NT2/D1 (cell line): ENCODE data around the gene HLA-DMB.

ENCODE experiments used
- SUZ12 ChIP-seq: IDR thresholded peaks from 2 replicates; pipeline ENCODE4 v1.6.1; 2011; ENCODE audit not compliant: insufficient read length, insufficient read depth; ENCODE audit errors: extremely low read depth
- YY1 ChIP-seq: IDR thresholded peaks from 2 replicates; pipeline ENCODE4 v1.6.1; 2011; ENCODE audit not compliant: insufficient read length, insufficient read depth
- ZNF274 ChIP-seq: IDR thresholded peaks from 2 replicates; pipeline ENCODE4 v1.6.1; 2011; ENCODE audit warnings: mild to moderate bottlenecking, low read depth, low read length

DNA sequence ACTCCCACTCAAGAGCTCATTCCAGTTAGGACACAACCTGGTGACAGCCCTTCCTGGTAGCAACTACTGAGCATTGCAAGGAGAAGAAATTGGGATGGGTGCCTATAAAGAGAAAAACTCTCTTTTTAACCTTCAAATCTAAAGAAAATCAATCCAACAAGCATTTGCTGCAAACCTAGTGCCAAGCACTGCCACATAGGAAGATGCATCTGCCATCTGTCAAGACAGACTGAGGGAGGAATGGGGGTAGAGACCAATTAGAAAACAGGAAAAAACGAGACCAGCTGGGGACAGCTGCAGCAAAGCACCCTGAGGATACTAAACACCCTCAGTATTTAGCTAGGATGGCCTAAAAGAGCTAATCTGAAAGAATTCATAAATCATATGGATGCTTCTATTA is 27.9 kb downstream of the HLA-DMB start:
- TF ChIP-seq ZNF274 (no peak), SUZ12 (no peak), YY1 (no peak)
